LNCaP clone FGC (cell line): ENCODE data around the gene KLHL22.

Experiments used
- DNase-seq: peaks from one replicate; pipeline ENCODE4 v3.0.0-alpha.2; 2011; ENCODE audit warnings: low read depth
- H3K4me3 ChIP-seq: 2 replicates; pipeline ENCODE4 v1.5.1; 2011; ENCODE audit warnings: mild to moderate bottlenecking, low read depth, low read length, control low read depth
- TF ChIP-seq, protein P1 (sequence below): IDR thresholded peaks from 2 replicates; pipeline ENCODE4 v1.5.1; 2012; ENCODE audit warnings: mild to moderate bottlenecking; ENCODE audit not compliant: control insufficient read depth, insufficient read depth; ENCODE audit errors: extremely low read depth

KLHL22 gene

DNA sequence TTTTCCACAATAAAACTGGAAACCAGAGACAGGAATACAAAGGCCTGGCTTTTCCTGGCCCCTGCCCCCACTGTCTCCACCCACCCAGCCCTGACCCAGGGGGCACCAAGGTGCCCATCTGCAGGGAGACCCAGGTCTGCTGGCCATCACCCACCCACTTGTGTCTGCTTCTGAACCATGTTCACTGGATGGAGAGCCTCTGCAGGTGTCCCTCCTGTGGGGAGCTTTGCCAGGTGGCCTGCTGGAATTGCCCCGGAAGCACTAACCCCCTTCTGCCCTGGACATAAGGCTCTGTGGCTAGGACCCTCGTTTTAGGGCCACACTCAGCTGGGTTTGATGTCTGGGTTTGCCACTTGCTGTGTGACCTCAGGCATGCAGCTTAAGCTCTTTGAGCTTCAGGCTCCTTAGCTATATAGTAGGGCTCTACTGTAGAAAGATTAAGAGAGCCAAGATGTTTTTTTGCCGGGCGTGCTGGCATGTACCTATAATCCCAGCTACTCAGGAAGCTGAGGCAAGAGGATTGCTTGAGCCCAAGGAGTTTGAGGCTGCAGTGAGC lies 61.8 kb downstream of the KLHL22 start:
- TF ChIP-seq, protein P1, sequence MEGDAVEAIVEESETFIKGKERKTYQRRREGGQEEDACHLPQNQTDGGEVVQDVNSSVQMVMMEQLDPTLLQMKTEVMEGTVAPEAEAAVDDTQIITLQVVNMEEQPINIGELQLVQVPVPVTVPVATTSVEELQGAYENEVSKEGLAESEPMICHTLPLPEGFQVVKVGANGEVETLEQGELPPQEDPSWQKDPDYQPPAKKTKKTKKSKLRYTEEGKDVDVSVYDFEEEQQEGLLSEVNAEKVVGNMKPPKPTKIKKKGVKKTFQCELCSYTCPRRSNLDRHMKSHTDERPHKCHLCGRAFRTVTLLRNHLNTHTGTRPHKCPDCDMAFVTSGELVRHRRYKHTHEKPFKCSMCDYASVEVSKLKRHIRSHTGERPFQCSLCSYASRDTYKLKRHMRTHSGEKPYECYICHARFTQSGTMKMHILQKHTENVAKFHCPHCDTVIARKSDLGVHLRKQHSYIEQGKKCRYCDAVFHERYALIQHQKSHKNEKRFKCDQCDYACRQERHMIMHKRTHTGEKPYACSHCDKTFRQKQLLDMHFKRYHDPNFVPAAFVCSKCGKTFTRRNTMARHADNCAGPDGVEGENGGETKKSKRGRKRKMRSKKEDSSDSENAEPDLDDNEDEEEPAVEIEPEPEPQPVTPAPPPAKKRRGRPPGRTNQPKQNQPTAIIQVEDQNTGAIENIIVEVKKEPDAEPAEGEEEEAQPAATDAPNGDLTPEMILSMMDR, result no peak
- H3K4me3 ChIP-seq, result no peak overlapping the region
- no peak for DNase-seq

DNA sequence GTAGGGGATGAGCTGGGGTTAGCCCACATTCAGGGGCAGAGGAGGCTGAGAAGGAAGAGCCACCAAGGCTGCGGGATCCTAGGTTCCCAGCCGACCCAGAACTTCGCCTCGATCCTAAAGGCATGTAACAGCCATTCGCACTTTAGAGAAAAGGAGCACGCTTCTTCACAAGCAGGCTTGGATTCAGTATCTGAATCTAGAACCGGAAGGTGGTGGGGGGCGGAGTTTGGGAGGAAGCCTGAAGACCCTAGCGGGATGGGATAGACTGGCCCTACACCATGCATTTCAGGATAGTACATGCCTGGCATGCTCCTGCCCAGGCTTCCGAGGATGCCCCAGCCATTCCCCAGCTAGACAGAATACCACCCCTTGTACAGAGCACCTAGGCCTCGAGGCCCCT lies 62.4 kb downstream of the KLHL22 start:
- H3K4me3 ChIP-seq, result no peak overlapping the region
- TF ChIP-seq, protein P1, result no peak
- DNase-seq, result no peak

DNA sequence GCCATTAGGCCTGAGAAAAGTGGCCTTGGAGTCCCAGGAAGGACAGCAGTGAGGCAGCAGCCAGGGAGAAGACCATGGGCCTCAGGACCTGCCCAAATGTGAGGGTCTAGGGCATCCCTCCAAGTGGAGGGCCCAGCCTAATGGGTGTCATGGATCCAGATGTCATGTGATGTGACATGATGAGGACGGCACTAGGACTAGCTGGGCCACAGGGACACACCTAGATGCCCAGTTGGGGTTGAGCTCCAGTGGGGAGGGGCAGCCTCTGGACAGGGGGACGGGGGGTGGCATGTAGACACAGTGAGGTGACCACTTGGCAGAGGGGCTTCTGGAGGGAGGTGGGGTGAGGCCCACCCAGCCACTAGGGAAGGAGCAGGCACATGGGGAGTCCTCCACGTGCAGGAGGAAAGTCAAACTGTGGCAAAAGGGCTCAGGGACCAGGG lies 63.3 kb downstream of the KLHL22 start:
- TF ChIP-seq, protein P1, result no peak
- H3K4me3 ChIP-seq, result no peak overlapping the region
- no peak for DNase-seq

DNA sequence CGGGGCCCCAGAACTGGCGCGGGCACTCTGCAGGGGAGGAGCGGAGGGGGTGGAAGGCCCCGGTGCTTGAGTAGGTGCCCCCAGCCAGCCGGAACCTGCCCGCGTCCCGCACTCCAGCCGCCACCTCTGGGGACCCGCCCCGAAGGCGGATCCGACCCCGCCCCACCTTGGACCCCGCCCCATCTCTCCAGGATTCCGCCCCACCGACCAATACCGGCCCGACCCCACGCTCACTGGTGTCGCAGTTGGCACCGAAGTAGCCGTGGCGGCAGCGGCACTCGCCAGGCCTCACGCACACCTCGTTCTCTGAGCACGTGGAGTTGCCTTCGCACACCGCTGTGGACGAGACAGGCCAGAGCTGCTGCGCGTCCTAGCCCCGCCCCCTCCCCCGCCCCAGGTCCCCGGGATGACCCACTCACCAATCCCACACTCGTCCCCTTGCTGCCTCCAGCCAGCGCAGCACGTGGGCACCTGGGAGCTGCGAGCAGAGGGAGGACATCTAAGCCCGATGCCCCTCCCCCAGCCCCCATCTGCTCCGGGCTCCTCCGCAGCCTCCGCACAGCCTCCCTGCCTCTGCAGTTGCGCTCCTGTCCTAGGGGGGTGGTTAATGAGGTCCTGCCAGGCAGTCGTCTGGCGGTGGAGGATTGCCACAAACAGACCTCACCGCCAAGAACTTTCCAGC lies 63.9 kb downstream of the KLHL22 start:
- TF ChIP-seq, protein P1, result no peak
- peak overlapping the region; percentile 42 for H3K4me3 ChIP-seq
- DNase-seq, result no peak

DNA sequence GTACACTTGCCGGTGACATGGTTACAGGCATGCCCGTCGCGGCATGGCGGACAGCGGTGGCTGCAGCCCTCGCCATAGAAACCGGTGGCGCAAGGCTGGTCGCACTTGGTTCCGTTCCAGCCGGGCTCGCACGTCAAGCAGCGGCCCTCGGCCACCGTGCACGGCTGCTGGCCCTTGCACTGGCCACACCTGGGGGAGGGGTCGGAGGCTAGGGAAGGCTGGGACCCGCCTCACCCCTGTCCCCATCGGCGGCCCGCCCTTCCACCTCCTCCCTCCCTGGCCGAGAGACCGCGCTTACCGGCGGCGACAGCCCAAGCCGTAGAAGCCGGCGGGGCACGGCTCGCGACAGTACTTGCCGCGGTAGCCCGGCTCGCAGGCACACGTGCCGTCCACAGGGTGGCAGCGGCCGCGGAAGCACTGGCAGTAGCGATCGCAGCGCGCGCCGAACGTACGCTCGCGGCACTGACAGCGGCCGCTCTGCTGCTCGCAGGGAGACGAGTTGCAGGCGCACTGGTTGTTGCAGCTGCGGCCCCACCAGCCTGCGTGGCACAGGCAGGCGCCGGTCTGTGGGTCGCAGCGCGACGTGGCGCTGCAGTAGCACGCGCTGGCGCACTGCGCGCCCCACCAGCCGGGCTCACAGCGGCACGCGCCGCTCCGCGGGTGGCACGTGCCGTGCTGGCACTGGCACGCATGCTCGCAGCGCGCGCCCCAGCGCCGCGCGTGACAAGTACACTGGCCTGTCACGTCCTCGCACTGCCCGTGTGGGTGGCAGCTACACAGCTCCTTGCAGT lies 64.7 kb downstream of the KLHL22 start:
- peak; percentile 37 for DNase-seq
- peak overlapping the region; percentile 42 for H3K4me3 ChIP-seq
- TF ChIP-seq, protein P1, result peak; percentile 66

DNA sequence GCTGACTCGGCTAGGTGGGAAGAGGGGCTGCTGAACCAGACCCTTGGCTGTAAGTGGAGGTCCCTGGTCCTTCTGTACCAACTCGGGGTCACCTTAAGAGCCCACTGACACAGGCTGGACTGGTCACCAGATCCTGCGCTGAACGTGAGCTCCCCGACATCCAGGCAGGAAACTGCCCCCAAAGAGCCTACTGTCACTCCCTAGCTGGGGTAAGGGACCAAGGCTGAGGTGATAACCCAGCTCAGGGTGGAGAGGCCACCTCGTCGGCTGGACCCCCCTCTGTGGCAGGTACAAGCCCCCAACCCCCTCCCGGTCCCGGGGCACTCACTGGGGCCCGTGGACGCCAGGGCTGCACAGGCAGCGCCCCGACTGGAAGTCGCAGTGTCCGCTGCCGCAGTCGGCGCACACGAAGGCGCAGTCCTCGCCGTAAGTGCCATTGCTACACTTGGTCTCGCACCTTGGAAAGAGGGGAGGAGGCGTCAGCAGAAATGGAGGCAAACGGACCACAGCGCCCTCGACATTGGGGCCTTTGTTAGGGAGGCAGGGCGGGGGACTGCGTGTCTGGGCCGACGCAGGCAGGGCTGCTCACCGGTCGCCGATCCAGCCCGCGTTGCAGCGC lies 65.4 kb downstream of the KLHL22 start:
- no peak for DNase-seq
- TF ChIP-seq, protein P1, result no peak
- peak overlapping the region; percentile 42 for H3K4me3 ChIP-seq
